ENCODE results near the gene CTSZ. TPM values are rescaled to one million over a fixed set of nuclear protein-coding genes. Genes with fewer than 3 reads are reported as not detected.

Gene CTSZ
- total and polyA plus RNA-seq, 2 of the 8 experiments (the other 6 are each of a cell fraction or from before 2014, with no cell fraction given): 32.8 to 34.0 TPM

DNA sequence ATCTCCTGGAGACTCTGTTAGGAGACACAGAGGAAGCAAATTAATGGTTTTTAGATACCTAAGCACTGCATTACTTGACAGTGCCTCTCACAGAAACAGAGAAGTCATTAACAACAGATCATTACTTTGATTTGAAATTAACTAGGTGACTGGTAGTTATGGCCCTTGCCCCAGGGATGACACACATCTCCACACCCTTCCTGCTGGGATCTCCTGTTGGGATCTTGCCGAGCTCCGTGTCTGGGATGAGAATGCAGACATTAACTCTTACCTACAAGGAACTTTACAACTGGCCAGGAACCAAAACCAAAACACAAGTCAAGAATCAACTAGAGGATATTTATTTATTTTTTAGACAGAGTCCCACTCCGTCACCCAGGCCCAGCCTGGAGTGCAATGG is 37.7 kb upstream of the CTSZ start:
- Histone ChIP-seq H3K79me1 (ENCODE audit: low read depth, low read length) (no peaks in the 10 kb centered on the region; the same call in 1 of the 2 replicates), H3K4me3 (ENCODE audit: extremely low read depth in 1 of 4, insufficient read depth in 2 of 4, low read depth in 3 of 4, low read length in 4 of 4) (no peak overlapping the region), H4K5ac (ENCODE audit: insufficient read length, low read depth, low read length) (no peak overlapping the region), H3K23me2 (ENCODE audit: low read depth, low read length) (peaks cover 2% of the 10 kb centered on the region; the same call in 1 of the 2 replicates), H3K4ac (replicated peaks; ENCODE audit: insufficient read length, low read depth, low read length) (no peak overlapping the region), H2BK12ac (ENCODE audit: low read depth, low read length) (no peak overlapping the region), H3K14ac (ENCODE audit: insufficient read length) (no peak overlapping the region), H3K27ac (ENCODE audit: low read depth, low read length) (no peak overlapping the region), H3K4me2 (ENCODE audit: insufficient read depth in 1 of 2, low read depth in 2 of 2, low read length in 2 of 2) (no peak overlapping the region), H4K8ac (ENCODE audit: extremely low read depth, insufficient read depth, low read length) (no peak overlapping the region), H3K36me3 (ENCODE audit: control insufficient read depth in 2 of 4, insufficient read depth in 4 of 4, low read length in 3 of 4) (no peaks in the 10 kb centered on the region), H2BK5ac (ENCODE audit: low read depth, low read length) (no peak overlapping the region), H2BK120ac (replicated peaks; ENCODE audit: low read depth, low read length) (no peak overlapping the region), H2BK20ac (ENCODE audit: low read length) (no peak overlapping the region), H2AK5ac (ENCODE audit: low read depth, low read length) (no peak overlapping the region), H4K91ac (replicated peaks; ENCODE audit: insufficient read length, low read length) (no peak overlapping the region), H3K9ac (replicated peaks in 1 of 4; ENCODE audit: extremely low read depth in 1 of 4, low read depth in 3 of 4, low read length in 3 of 4) (no peak overlapping the region), H2BK15ac (ENCODE audit: low read length) (no peak overlapping the region), H3K4me1 (replicated peaks in 1 of 4; ENCODE audit: control insufficient read depth in 3 of 4, insufficient read depth in 4 of 4, low read length in 3 of 4) (peaks cover 0 to 4% (median 0%) of the 10 kb centered on the region in 4 experiments; a peak in 1 of 7 replicates), H3K27me3 (replicated peaks in 1 of 4; ENCODE audit: control insufficient read depth in 3 of 4, extremely low read depth in 1 of 4, insufficient read depth in 3 of 4, low read length in 3 of 4) (no peaks in the 10 kb centered on the region), H3K79me2 (ENCODE audit: control insufficient read depth in 1 of 2, insufficient read depth in 2 of 2, low read length in 2 of 2) (peaks cover 10 to 23% of the 10 kb centered on the region in 2 experiments; a peak in 3 of 4 replicates), H3K23ac (ENCODE audit: insufficient read length) (no peak overlapping the region), H2AFZ (ENCODE audit: low read length) (no peak overlapping the region), H4K20me1 (replicated peaks in 1 of 2; ENCODE audit: control insufficient read depth in 1 of 2, insufficient read depth in 2 of 2, low read length in 2 of 2) (no peaks in the 10 kb centered on the region), H3K18ac (ENCODE audit: extremely low read depth, low read length) (no peak overlapping the region), H3K9me3 (ENCODE audit: insufficient read depth in 2 of 2, low read depth in 1 of 2, low read length in 1 of 2) (no peaks in the 10 kb centered on the region; a peak in 1 of 4 replicates), H3K56ac (replicated peaks; ENCODE audit: insufficient read length, low read depth, low read length) (no peak overlapping the region)
- DNase-seq (ENCODE audit: low read depth in 1 of 2, low spot score in 2 of 2): no peak
- TF ChIP-seq, protein P1, sequence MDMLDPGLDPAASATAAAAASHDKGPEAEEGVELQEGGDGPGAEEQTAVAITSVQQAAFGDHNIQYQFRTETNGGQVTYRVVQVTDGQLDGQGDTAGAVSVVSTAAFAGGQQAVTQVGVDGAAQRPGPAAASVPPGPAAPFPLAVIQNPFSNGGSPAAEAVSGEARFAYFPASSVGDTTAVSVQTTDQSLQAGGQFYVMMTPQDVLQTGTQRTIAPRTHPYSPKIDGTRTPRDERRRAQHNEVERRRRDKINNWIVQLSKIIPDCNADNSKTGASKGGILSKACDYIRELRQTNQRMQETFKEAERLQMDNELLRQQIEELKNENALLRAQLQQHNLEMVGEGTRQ (IDR thresholded peaks at IDR 0.05; ENCODE audit: low read length): no peak
- TF ChIP-seq SIRT6 (IDR thresholded peaks at IDR 0.05; ENCODE audit: low read length): no peak
- no peak for FAIRE-seq
- ChIA-PET CTCF (ENCODE audit: partially characterized antibody) (interaction anchor here (1.4 kb wide), 1 partner anchor 163 kb away, joined by 3 read pairs; no protein-coding TSS in a partner anchor), POLR2A (ENCODE audit: partially characterized antibody) (no interaction called here)
- WGBS, 2 experiments (ENCODE audit: extremely low coverage in 1 of 2, insufficient coverage in 1 of 2, insufficient read length in 1 of 2, insufficient replicate concordance in 2 of 2, low coverage in 1 of 2, low lambda C conversion rate in 2 of 2, missing lambda C conversion rate in 1 of 2): 95% methylated on average over 3 of the region's 3 CpGs; no CpG with 5 or more reads in 1 of the 2 experiments

Data from H1 (cell line).